Ovary (tissue), 9 donors: Measurements from ENCODE around the gene SLC29A3. TPM values are rescaled to one million over a fixed set of nuclear protein-coding genes. Genes with fewer than 3 reads are reported as not detected.

Experiments
- DNase-seq, 5 donors: peaks; one replicate each; pipeline ENCODE4 v3.0.0-alpha.2; 2019 to 2020
- H3K27ac ChIP-seq, 2 donors: fragments of 200-600 bp; one replicate each; pipeline versions ENCODE4 v1.5.1 to v1.8.0; 2019 to 2022
- H3K27me3 ChIP-seq: fragments of 200-600 bp; one replicate; pipeline ENCODE4 v1.8.0; 2022
- H3K36me3 ChIP-seq: fragments of 200-600 bp; sonication (generic); one replicate; pipeline ENCODE4 v1.5.1; 2019
- H3K4me1 ChIP-seq: one replicate; pipeline ENCODE4 v1.8.1; 2013; ENCODE audit warnings: mild to moderate bottlenecking, moderate library complexity; ENCODE audit not compliant: insufficient read depth
- H3K4me3 ChIP-seq: fragments of 200-600 bp; sonication (generic); one replicate; pipeline ENCODE4 v1.5.1; 2017
- H3K9me3 ChIP-seq, 2 donors: fragments of 200-600 bp in 1 of 2; sonication (generic) in 1 of 2; one replicate each; pipeline versions ENCODE4 v1.5.1 to v1.8.1; 2013 to 2019; ENCODE audit warnings: mild to moderate bottlenecking in 1 of 2, moderate library complexity in 1 of 2
- EP300 ChIP-seq: sonication (generic); formaldehyde crosslinking; IDR thresholded peaks from one replicate; pipeline ENCODE4 v1.6.1; 2017; ENCODE audit warnings: antibody characterized with exemption
- POLR2A ChIP-seq: fragments of 450-650 bp; IDR thresholded peaks from one replicate; pipeline ENCODE4 v1.6.1; 2017; ENCODE audit warnings: antibody characterized with exemption, mild to moderate bottlenecking, moderate library complexity
- WGBS, 3 donors: extraction: QIAGEN DNeasy Blood & Tissue Kit in 1 of 3; methylation state at CpG; one replicate each; pipeline versions ENCODE4 v1.1.5 to v1.1.7; 2013 to 2017; 5-methylcytosine and 5-hydroxymethylcytosine counted together
- intact Hi-C, 4 donors: fragments of 100-400 bp; cut with DNase I; formaldehyde crosslinking; loops; one replicate each; pipeline versions ENCODE4 v1.11.0 to v1.15.1; 2022 to 2023
- polyA plus RNA-seq, 2 donors: library from polyadenylated mRNA; stranded (reverse); fragments of 200-250 nt in 1 of 2; fragments of 350-450 nt in 1 of 2; fragmentation: Illumina TruSeq in 1 of 2; extraction: RNeasy Lipid Tissue Mini Kit (QIAGEN cat#74804) in 1 of 2; gene quantifications; one replicate each; pipeline ENCODE4 v1.2.3, GENCODE V29; 2013 to 2014
- total RNA-seq, 7 donors: library from RNA; depleted of rRNA in 2 of 7; stranded (reverse); fragments of >200 nt in 2 of 7; fragmentation: NEBNext Ultra II Directional in 3 of 7; extraction: Animal tissue kit (Norgen Biotek cat#: 25700) in 3 of 7; gene quantifications; one replicate each; pipeline versions ENCODE4 v1.1.0 to v1.2.4, GENCODE V29; 2016 to 2023
- TF ChIP-seq, protein P1 (sequence below), 3 donors: fragments of 450-650 bp in 2 of 3; fragments of 200-600 bp in 1 of 3; IDR thresholded peaks; one replicate each; pipeline versions ENCODE4 v1.5.1 to v1.8.0; 2016 to 2022; ENCODE audit warnings: antibody characterized with exemption in 3 of 3, mild to moderate bottlenecking in 1 of 3
- donor health status: DM: no; HTN: no; CAD: no; lungs with moderate emphysema.
- donor health status: DM: no; HTN: no; CAD: no.
- donor health status: Bipolar disorder and iron deficiency.
- donor health status: DM: yes; HTN: yes; CAD: no.
- donor health status: DM: no; HTN: no; CAD: no.
- donor health status: DM: yes; HTN: yes; CAD: no.

Gene SLC29A3
- total and polyA plus RNA-seq, 9 donors, result 10.1 to 18.3 (median 15.5) TPM

DNA sequence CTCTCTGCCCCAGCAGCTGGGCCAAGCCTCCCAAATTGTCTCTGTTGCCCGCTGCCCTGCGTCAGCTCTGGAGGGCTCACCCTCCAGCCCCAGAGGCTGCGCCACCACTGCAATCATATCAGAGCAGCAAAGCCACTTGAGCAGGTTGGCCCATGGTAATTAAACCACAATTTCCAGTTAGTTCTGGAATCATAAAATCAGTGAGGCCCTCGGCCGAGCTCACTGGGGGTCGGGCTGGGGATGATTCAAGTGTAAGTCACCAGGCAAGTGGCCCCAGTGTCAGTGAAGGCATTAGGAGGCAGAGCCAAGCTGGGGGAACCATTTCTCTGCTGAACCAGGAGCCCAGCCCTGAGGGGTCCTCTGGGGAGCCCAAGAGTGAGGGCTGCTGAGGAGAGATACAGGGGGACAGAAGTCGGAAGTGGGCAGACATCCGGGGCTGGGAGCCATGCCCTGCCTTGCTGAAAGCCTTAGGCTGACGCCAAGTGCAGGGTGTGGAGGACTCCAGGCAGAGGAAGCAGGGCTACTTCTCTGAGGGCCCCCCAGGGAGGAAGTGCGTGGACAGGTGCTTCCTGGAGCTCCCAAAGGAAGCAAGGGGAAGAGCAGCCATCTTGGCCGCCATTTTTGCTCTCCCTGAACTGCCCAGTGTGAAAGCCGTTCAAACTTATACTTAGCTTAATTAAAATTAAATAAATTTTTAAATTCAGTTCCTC lies 29.5 kb upstream of the SLC29A3 start:
- no peaks in the 10 kb centered on the region for H3K27me3 ChIP-seq
- TF ChIP-seq POLR2A (no peak), EP300 (no peak)
- TF ChIP-seq, protein P1, sequence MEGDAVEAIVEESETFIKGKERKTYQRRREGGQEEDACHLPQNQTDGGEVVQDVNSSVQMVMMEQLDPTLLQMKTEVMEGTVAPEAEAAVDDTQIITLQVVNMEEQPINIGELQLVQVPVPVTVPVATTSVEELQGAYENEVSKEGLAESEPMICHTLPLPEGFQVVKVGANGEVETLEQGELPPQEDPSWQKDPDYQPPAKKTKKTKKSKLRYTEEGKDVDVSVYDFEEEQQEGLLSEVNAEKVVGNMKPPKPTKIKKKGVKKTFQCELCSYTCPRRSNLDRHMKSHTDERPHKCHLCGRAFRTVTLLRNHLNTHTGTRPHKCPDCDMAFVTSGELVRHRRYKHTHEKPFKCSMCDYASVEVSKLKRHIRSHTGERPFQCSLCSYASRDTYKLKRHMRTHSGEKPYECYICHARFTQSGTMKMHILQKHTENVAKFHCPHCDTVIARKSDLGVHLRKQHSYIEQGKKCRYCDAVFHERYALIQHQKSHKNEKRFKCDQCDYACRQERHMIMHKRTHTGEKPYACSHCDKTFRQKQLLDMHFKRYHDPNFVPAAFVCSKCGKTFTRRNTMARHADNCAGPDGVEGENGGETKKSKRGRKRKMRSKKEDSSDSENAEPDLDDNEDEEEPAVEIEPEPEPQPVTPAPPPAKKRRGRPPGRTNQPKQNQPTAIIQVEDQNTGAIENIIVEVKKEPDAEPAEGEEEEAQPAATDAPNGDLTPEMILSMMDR (IDR thresholded peaks at IDR 0.05), result no peak
- intact Hi-C loops, result loop anchor here in 2 of 4 donors (10.0 kb wide), 2 partner anchors 85 to 365 kb away; no protein-coding TSS in a partner anchor
- no peak overlapping the region for H3K4me3 ChIP-seq
- H3K36me3 ChIP-seq, result no peaks in the 10 kb centered on the region
- H3K27ac ChIP-seq, result no peak overlapping the region
- 86 to 90% (median 89%) methylated on average over 12 of the region's 12 CpGs for WGBS, 3 donors
- peaks cover 9% of the 10 kb centered on the region for H3K4me1 ChIP-seq
- no peaks in the 10 kb centered on the region for H3K9me3 ChIP-seq
- no peak for DNase-seq

DNA sequence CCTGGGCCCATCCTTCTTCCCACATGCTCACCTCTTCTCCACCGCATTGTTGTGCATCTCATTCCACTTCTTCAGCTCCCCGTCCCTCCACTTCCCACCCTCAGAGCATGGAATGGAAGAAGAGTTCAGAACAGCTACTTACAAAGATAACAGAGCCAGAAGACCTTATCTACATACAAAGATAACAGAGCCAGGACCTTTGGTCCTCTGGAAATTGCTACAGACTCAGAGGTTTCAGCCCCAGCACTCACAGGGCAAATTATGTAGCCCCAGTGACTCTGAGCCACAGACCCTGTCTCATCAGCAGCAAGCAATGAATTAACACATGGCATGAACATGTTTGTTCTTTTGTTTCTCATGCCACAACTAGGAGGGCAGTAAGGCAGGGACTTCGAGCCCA lies 28.7 kb upstream of the SLC29A3 start:
- DNase-seq, result no peak
- 74 to 91% (median 78%) methylated on average over 3 of the region's 3 CpGs for WGBS, 3 donors
- no peaks in the 10 kb centered on the region for H3K27me3 ChIP-seq
- H3K4me1 ChIP-seq, result peaks cover 9% of the 10 kb centered on the region
- H3K9me3 ChIP-seq, result no peaks in the 10 kb centered on the region
- intact Hi-C loops, result no loop called here
- no peak overlapping the region for H3K4me3 ChIP-seq
- TF ChIP-seq EP300 (no peak), POLR2A (no peak)
- TF ChIP-seq, protein P1 (IDR thresholded peaks at IDR 0.05), result no peak
- no peaks in the 10 kb centered on the region for H3K36me3 ChIP-seq
- H3K27ac ChIP-seq, result no peak overlapping the region

DNA sequence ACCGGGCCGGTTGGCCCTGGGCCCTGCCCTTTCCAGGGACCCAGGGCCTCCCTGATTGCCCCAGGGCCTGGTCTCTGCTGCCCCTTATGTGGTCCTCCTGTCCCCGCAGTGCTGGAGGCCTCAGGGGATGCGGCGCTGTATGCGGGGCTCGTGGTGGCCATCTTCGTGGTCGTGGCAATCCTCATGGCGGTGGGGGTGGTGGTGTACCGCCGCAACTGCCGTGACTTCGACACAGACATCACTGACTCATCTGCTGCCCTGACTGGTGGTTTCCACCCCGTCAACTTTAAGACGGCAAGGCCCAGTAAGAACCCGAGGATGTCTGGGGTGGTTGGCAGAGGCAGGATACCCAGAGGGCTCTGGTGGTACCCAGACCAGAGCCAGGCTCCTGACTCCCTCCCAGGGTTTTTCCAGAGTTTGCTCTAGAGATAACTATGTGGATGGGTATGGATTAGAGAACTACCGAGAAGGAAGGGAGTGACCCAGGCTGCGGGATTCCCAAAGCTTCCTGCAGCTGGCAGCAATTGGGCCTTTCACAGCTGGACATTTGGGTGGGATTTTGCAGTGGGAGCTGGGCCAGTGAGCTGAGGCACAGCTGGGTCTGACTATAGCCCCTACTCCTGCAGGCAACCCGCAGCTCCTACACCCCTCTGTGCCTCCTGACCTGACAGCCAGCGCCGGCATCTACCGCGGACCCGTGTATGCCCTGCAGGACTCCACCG lies 28.1 kb upstream of the SLC29A3 start:
- H3K4me3 ChIP-seq, result no peak overlapping the region
- no peak for DNase-seq
- H3K27ac ChIP-seq, result no peak overlapping the region
- intact Hi-C loops, result no loop called here
- no peaks in the 10 kb centered on the region for H3K36me3 ChIP-seq
- TF ChIP-seq EP300, result no peak
- TF ChIP-seq, protein P1 (IDR thresholded peaks at IDR 0.05), result no peak
- TF ChIP-seq POLR2A, result no peak
- H3K9me3 ChIP-seq, result no peaks in the 10 kb centered on the region
- 82 to 87% (median 82%) methylated on average over 24 to 26 of the region's 26 CpGs for WGBS, 3 donors
- no peaks in the 10 kb centered on the region for H3K27me3 ChIP-seq
- H3K4me1 ChIP-seq, result peaks cover 9% of the 10 kb centered on the region

DNA sequence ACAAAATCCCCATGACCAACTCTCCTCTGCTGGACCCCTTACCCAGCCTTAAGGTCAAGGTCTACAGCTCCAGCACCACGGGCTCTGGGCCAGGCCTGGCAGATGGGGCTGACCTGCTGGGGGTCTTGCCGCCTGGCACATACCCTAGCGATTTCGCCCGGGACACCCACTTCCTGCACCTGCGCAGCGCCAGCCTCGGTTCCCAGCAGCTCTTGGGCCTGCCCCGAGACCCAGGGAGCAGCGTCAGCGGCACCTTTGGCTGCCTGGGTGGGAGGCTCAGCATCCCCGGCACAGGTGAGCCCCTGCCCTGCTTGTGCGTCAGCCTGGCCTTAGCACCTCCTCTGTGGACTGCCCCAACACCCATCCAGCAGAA lies 27.5 kb upstream of the SLC29A3 start:
- TF ChIP-seq POLR2A, result no peak
- TF ChIP-seq, protein P1 (IDR thresholded peaks at IDR 0.05), result no peak
- no peak for TF ChIP-seq EP300
- H3K36me3 ChIP-seq, result no peaks in the 10 kb centered on the region
- WGBS, 3 donors, result 82 to 93% (median 92%) methylated on average over 13 of the region's 13 CpGs

More for the DNA sequence above, 27.5 kb upstream of the SLC29A3 start:
- no peaks in the 10 kb centered on the region for H3K9me3 ChIP-seq
- no peaks in the 10 kb centered on the region for H3K27me3 ChIP-seq
- no peak overlapping the region for H3K4me3 ChIP-seq
- H3K4me1 ChIP-seq, result peaks cover 9% of the 10 kb centered on the region
- no peak overlapping the region for H3K27ac ChIP-seq
- DNase-seq, result no peak
- intact Hi-C loops, result no loop called here
